Panc1 (cell line): ENCODE results near the gene PCDH18.

Experiments used
- POLR2AphosphoS5 ChIP-seq: IDR thresholded peaks from 2 replicates; pipeline ENCODE4 v1.6.1; 2012; ENCODE audit warnings: mild to moderate bottlenecking, low read depth, low read length, moderate library complexity
- SIN3A ChIP-seq: IDR thresholded peaks from 2 replicates; pipeline ENCODE4 v1.6.1; 2012; ENCODE audit warnings: low read depth, mild to moderate bottlenecking, low read length, moderate library complexity, borderline replicate concordance; ENCODE audit not compliant: insufficient read depth
- TCF7L2 ChIP-seq: IDR thresholded peaks from 2 replicates; pipeline ENCODE4 v1.6.1; 2011; ENCODE audit warnings: mild to moderate bottlenecking, low read depth, low read length, inconsistent platforms
- TF ChIP-seq, protein P1 (sequence below): fragments of 450-650 bp; IDR thresholded peaks from 2 replicates; pipeline ENCODE4 v1.5.1; 2017; ENCODE audit warnings: mild to moderate bottlenecking
- TF ChIP-seq, protein P2 (sequence below), 2 experiments: IDR thresholded peaks; 2 replicates each; pipeline ENCODE4 v1.6.1; 2011 to 2012; ENCODE audit warnings: low read depth in 2 of 2, control low read depth in 1 of 2, low read length in 1 of 2, mild to moderate bottlenecking in 1 of 2, moderate library complexity in 1 of 2; ENCODE audit not compliant: insufficient read depth in 1 of 2

DNA sequence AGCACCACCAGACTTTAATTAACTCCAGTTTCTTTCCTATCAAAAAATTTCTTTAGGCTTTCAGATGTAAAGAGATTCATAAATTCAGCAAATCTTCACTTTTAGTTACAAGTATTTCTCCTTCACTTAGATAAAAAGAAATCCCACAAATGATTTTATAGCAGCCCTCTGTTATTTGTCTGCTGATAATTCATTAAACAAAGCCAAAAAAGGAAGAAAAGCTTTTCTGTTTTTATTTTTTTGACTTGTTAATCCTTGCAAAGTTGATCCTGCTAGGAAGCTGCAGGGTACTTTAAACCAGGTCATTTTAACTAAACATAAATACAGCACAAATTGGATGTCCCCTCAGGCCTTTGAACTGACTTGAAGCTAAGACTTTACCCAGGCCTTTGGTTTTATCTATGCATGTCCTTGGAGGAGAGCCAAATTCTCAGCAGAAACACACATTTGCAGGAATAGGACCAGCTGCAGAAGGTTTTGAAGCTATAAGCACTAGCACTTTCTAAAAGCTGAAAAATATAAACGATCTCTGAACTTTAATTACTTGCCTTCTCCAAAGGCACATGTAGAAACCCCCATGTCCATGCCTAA is 57.5 kb downstream of the PCDH18 start:
- TF ChIP-seq, protein P1, sequence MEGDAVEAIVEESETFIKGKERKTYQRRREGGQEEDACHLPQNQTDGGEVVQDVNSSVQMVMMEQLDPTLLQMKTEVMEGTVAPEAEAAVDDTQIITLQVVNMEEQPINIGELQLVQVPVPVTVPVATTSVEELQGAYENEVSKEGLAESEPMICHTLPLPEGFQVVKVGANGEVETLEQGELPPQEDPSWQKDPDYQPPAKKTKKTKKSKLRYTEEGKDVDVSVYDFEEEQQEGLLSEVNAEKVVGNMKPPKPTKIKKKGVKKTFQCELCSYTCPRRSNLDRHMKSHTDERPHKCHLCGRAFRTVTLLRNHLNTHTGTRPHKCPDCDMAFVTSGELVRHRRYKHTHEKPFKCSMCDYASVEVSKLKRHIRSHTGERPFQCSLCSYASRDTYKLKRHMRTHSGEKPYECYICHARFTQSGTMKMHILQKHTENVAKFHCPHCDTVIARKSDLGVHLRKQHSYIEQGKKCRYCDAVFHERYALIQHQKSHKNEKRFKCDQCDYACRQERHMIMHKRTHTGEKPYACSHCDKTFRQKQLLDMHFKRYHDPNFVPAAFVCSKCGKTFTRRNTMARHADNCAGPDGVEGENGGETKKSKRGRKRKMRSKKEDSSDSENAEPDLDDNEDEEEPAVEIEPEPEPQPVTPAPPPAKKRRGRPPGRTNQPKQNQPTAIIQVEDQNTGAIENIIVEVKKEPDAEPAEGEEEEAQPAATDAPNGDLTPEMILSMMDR, result no peak
- TF ChIP-seq, protein P2, sequence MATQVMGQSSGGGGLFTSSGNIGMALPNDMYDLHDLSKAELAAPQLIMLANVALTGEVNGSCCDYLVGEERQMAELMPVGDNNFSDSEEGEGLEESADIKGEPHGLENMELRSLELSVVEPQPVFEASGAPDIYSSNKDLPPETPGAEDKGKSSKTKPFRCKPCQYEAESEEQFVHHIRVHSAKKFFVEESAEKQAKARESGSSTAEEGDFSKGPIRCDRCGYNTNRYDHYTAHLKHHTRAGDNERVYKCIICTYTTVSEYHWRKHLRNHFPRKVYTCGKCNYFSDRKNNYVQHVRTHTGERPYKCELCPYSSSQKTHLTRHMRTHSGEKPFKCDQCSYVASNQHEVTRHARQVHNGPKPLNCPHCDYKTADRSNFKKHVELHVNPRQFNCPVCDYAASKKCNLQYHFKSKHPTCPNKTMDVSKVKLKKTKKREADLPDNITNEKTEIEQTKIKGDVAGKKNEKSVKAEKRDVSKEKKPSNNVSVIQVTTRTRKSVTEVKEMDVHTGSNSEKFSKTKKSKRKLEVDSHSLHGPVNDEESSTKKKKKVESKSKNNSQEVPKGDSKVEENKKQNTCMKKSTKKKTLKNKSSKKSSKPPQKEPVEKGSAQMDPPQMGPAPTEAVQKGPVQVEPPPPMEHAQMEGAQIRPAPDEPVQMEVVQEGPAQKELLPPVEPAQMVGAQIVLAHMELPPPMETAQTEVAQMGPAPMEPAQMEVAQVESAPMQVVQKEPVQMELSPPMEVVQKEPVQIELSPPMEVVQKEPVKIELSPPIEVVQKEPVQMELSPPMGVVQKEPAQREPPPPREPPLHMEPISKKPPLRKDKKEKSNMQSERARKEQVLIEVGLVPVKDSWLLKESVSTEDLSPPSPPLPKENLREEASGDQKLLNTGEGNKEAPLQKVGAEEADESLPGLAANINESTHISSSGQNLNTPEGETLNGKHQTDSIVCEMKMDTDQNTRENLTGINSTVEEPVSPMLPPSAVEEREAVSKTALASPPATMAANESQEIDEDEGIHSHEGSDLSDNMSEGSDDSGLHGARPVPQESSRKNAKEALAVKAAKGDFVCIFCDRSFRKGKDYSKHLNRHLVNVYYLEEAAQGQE (IDR thresholded peaks at IDR 0.05; ENCODE audit: insufficient read depth in 1 of 2, low read depth in 2 of 2, low read length in 1 of 2), result no peak
- no peak for TF ChIP-seq POLR2AphosphoS5
- no peak for TF ChIP-seq TCF7L2
- TF ChIP-seq SIN3A, result no peak
